ENCODE measurements around the gene SP2. TPM values are rescaled to one million over a fixed set of nuclear protein-coding genes. Genes with fewer than 3 reads are reported as not detected.
A peak's percentile ranks its signal among the peaks of the same experiment; 100 is the strongest.

Gene SP2
- total RNA-seq, 6 experiments from 2014 or later: 3.1 to 7.9 (median 5.5) TPM

DNA sequence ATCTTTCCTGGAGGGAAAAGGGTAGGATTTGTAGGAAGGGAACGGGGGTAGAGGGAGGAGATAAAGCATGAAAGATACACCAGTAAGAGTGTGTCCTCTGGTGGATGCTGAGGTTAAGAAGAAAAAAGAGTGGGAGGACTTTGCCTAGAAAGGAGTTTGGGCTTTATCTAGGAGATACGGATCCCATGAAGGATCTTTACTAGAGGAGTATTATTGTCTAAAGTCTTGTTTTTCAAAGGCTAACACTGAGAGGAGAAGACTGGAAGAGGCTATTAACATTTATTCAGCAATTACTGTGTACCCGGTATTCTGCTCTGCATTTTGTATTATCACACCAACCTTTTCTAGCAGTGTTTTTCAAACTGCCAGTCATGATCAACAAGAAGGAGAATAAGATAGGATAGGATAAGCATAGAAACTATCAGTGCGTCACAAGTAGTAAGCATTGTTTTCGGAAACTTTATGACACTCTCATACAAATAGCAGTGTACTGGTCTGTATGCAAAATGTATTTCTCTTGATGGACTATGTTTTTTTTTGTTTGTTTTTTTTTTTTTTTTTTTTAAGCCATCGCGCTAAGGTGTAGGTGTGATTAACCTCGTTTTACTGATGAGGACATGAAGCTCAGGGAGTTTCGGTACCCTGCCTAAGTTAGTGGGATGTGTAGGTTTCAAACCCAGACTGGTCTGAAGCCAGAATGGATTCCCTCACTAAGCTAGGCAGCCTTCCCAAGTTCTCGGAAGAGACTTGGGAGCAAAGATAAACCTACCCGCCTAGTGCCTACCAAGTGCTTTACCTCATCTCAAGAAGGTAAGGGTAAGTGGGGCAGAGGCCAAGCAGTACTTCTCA is 1.3 kb upstream of the SP2 start:
- TF ChIP-seq POLR2A (IDR thresholded peaks at IDR 0.05): no peak
- TF ChIP-seq, protein P1, sequence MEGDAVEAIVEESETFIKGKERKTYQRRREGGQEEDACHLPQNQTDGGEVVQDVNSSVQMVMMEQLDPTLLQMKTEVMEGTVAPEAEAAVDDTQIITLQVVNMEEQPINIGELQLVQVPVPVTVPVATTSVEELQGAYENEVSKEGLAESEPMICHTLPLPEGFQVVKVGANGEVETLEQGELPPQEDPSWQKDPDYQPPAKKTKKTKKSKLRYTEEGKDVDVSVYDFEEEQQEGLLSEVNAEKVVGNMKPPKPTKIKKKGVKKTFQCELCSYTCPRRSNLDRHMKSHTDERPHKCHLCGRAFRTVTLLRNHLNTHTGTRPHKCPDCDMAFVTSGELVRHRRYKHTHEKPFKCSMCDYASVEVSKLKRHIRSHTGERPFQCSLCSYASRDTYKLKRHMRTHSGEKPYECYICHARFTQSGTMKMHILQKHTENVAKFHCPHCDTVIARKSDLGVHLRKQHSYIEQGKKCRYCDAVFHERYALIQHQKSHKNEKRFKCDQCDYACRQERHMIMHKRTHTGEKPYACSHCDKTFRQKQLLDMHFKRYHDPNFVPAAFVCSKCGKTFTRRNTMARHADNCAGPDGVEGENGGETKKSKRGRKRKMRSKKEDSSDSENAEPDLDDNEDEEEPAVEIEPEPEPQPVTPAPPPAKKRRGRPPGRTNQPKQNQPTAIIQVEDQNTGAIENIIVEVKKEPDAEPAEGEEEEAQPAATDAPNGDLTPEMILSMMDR (IDR thresholded peaks at IDR 0.05): no peak
- intact Hi-C loops (cut with DNase I): loop anchor here (5.0 kb wide), 1 partner anchor 47 kb away; no protein-coding TSS in a partner anchor
- H3K27me3 ChIP-seq: no peaks in the 10 kb centered on the region
- ATAC-seq: no peak
- no peaks in the 10 kb centered on the region for H3K9me3 ChIP-seq
- peak overlapping the region; percentile 80 to 89 (median 87) for H3K27ac ChIP-seq
- peaks cover 0 to 22% (median 0%) of the 10 kb centered on the region in 4 donors for H3K4me1 ChIP-seq
- no peaks in the 10 kb centered on the region for H3K36me3 ChIP-seq
- peak overlapping the region; percentile 67 to 89 (median 69) for H3K4me3 ChIP-seq
- 30% methylated on average over 11 of the region's 11 CpGs for WGBS (ENCODE audit: insufficient coverage, low coverage, low lambda C conversion rate, missing lambda C conversion rate)
- no peak for DNase-seq

- Histone ChIP-seq H3K4me1 (peaks cover 0 to 22% (median 0%) of the 10 kb centered on the region in 4 donors), H3K27ac (peak overlapping the region; percentile 80 to 89 (median 87)), H3K36me3 (no peaks in the 10 kb centered on the region), H3K27me3 (no peaks in the 10 kb centered on the region), H3K4me3 (peak overlapping the region; percentile 67 to 89 (median 69)), H3K9me3 (no peaks in the 10 kb centered on the region)
- WGBS (ENCODE audit: insufficient coverage, low coverage, low lambda C conversion rate, missing lambda C conversion rate): 0% methylated on average over 2 of the region's 25 CpGs
- TF ChIP-seq, protein P1 (IDR thresholded peaks at IDR 0.05): no peak
- TF ChIP-seq POLR2A (IDR thresholded peaks at IDR 0.05): peak; percentile 80
- intact Hi-C loops (cut with DNase I): no loop called here
- peak in 1 of 4 donors; percentile 1 for ATAC-seq
- no peak for DNase-seq
Measured at GRCh38 chr17:47895347-47895855, 635 bp upstream of the SP2 start.

DNA sequence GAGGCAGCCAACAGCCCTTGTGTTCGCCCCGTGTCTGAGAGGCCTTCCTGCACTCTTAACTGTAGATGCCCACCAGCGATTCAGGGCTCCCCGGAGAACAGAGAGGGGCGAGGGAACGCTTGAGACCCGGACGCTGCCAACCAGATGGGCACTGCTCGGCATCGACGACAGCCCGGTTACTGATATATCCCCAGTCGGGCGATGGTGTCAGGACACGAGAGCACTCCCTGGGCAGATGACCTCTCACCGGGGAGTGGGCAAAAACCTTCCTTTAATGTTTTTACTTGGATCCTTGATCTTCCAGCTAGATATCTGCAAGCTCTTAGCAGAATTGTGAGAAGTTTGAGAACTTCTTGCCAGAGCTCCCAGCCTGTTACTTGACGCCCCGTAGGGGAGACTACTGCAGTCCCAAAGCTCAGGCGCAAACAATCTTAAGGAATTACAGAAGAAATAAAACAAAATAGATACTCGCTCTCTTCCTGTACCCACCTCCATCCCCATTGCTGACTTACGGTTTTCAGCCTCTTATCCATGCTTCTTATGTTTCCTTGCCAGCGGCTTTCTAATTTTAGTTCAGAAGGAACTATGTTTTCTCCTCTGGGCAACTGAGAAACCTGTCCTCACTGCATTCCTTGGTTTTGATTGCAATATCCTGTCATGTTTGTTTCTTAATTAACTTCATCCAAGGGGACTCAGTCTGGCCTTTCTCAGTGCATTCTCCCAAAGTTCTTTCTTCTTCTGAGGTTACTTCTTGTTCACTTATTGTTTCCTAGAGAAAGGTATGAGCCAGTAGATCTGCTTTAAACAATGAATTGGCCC is 845 bp downstream of the SP2 start:
- DNase-seq: no peak
- WGBS (ENCODE audit: insufficient coverage, low coverage, low lambda C conversion rate, missing lambda C conversion rate): 5% methylated on average over 10 of the region's 22 CpGs
- peak overlapping the region; percentile 96 to 99 (median 96) for H3K27ac ChIP-seq
- peaks cover 0 to 22% (median 0%) of the 10 kb centered on the region in 4 donors for H3K4me1 ChIP-seq
- no peak for TF ChIP-seq POLR2A (IDR thresholded peaks at IDR 0.05)
- TF ChIP-seq, protein P1 (IDR thresholded peaks at IDR 0.05): no peak
- ATAC-seq: no peak
- no peaks in the 10 kb centered on the region for H3K36me3 ChIP-seq
- intact Hi-C loops (cut with DNase I): no loop called here
- H3K4me3 ChIP-seq: peak overlapping the region; percentile 65 to 89 (median 80)
- H3K9me3 ChIP-seq: no peaks in the 10 kb centered on the region
- no peaks in the 10 kb centered on the region for H3K27me3 ChIP-seq

- WGBS (ENCODE audit: insufficient coverage, low coverage, low lambda C conversion rate, missing lambda C conversion rate): 78% methylated on average over 5 of the region's 5 CpGs
- Histone ChIP-seq H3K27me3 (no peaks in the 10 kb centered on the region), H3K4me3 (peak overlapping the region in 2 of 3 donors; percentile 80 to 89), H3K4me1 (peaks cover 0 to 22% (median 0%) of the 10 kb centered on the region in 4 donors), H3K27ac (peak overlapping the region in 1 of 3 donors; percentile 99), H3K36me3 (no peaks in the 10 kb centered on the region), H3K9me3 (no peaks in the 10 kb centered on the region)
- TF ChIP-seq, protein P1 (IDR thresholded peaks at IDR 0.05): no peak
- TF ChIP-seq POLR2A (IDR thresholded peaks at IDR 0.05): no peak
- intact Hi-C loops (cut with DNase I): no loop called here
- DNase-seq: no peak
- no peak for ATAC-seq
Measured at GRCh38 chr17:47897561-47897960, 1.5 kb downstream of the SP2 start.
